WTC11 (cell line): ENCODE results near the gene RNF183. TPM values are rescaled to one million over a fixed set of nuclear protein-coding genes. Genes with fewer than 3 reads are reported as not detected.

Source experiments
- ATAC-seq: fragments of 200-7000 bp; cut with Tn5 transposase; 2 replicates; pipeline ENCODE4 v1.10.0; 2021; ENCODE audit warnings: mild to moderate bottlenecking, moderate library complexity
- CTCF ChIA-PET: fragments of 300-600 bp; sonication (Branson Sonifier 250); formaldehyde crosslinking; loops from one replicate; lab custom pipeline; 2021; ENCODE audit warnings: antibody characterized with exemption; lab: Charles Lee
- POLR2A ChIA-PET: fragments of 350-600 bp; sonication (Branson Sonifier 250); formaldehyde crosslinking; loops from one replicate; lab custom pipeline; 2021; ENCODE audit warnings: antibody characterized with exemption; lab: Charles Lee
- DNase-seq: peaks from one replicate; pipeline ENCODE4 v3.0.0; 2021; ENCODE audit warnings: low spot score
- H3K27ac Mint-ChIP-seq: 2 replicates; pipeline ENCODE4 v1.8.0; 2021; ENCODE audit warnings: mixed read lengths
- H3K27me3 Mint-ChIP-seq: 2 replicates; pipeline ENCODE4 v1.8.0; 2021; ENCODE audit warnings: low read depth, mild to moderate bottlenecking, moderate library complexity, mixed read lengths
- H3K36me3 Mint-ChIP-seq: 2 replicates; pipeline ENCODE4 v1.8.0; 2021; ENCODE audit warnings: mixed read lengths
- H3K4me1 Mint-ChIP-seq: 2 replicates; pipeline ENCODE4 v1.8.0; 2022; ENCODE audit warnings: mixed read lengths
- H3K4me3 Mint-ChIP-seq: 2 replicates; pipeline ENCODE4 v1.8.0; 2021; ENCODE audit warnings: mild to moderate bottlenecking, moderate library complexity, mixed read lengths
- H3K9me3 Mint-ChIP-seq: 2 replicates; pipeline ENCODE4 v1.8.0; 2021; ENCODE audit warnings: mixed read lengths
- CREB1 ChIP-seq: sonication (generic); formaldehyde crosslinking; IDR thresholded peaks from 2 replicates; pipeline ENCODE4 v1.8.0; 2023; ENCODE audit warnings: mild to moderate bottlenecking, missing genetic modification reagents
- NFE2L1 ChIP-seq: sonication (generic); formaldehyde crosslinking; IDR thresholded peaks from 2 replicates; pipeline ENCODE4 v1.8.1; 2023; ENCODE audit warnings: missing genetic modification reagents
- SP1 ChIP-seq: sonication (generic); formaldehyde crosslinking; conservative IDR thresholded peaks from 2 replicates; pipeline ENCODE4 v1.8.1; 2022; ENCODE audit warnings: missing genetic modification reagents
- TCF7 ChIP-seq: sonication (generic); formaldehyde crosslinking; IDR thresholded peaks from 2 replicates; pipeline ENCODE4 v1.8.0; 2022; ENCODE audit warnings: mild to moderate bottlenecking, low read depth, missing genetic modification reagents, moderate library complexity
- TEAD1 ChIP-seq: sonication (generic); formaldehyde crosslinking; IDR thresholded peaks from 2 replicates; pipeline ENCODE4 v1.8.0; 2022; ENCODE audit warnings: mild to moderate bottlenecking, missing genetic modification reagents
- TP53 ChIP-seq: sonication (generic); formaldehyde crosslinking; IDR thresholded peaks from 2 replicates; pipeline ENCODE4 v1.8.1; 2023; ENCODE audit warnings: mild to moderate bottlenecking, missing genetic modification reagents
- total RNA-seq: library from RNA; stranded (reverse); gene quantifications from 3 replicates; pipeline ENCODE4 v1.2.3, GENCODE V29; 2021
- TF ChIP-seq, protein P1 (sequence below): fragments of 250-450 bp; sonication (Bioruptor Pico); IDR thresholded peaks from 2 replicates; pipeline ENCODE4 v1.9.0; 2021; ENCODE audit warnings: mild to moderate bottlenecking, borderline replicate concordance
- TF ChIP-seq, protein P2 (sequence below): sonication (generic); formaldehyde crosslinking; IDR thresholded peaks from 2 replicates; pipeline ENCODE4 v1.8.1; 2023; ENCODE audit warnings: mild to moderate bottlenecking, missing genetic modification reagents, borderline replicate concordance
- TF ChIP-seq, protein P3 (sequence below): sonication (generic); formaldehyde crosslinking; IDR thresholded peaks from 2 replicates; pipeline ENCODE4 v1.8.0; 2022; ENCODE audit warnings: mild to moderate bottlenecking, missing genetic modification reagents
- TF ChIP-seq, protein P4 (sequence below): sonication (generic); formaldehyde crosslinking; IDR thresholded peaks from 2 replicates; pipeline ENCODE4 v1.8.0; 2022; ENCODE audit warnings: missing genetic modification reagents
- TF ChIP-seq, protein P5 (sequence below): sonication (generic); formaldehyde crosslinking; IDR thresholded peaks from 2 replicates; pipeline ENCODE4 v1.8.1; 2023; ENCODE audit warnings: mild to moderate bottlenecking, missing genetic modification reagents, moderate library complexity

Gene RNF183
- total RNA-seq, 1 experiment from 2014 or later: 0.17 TPM

DNA sequence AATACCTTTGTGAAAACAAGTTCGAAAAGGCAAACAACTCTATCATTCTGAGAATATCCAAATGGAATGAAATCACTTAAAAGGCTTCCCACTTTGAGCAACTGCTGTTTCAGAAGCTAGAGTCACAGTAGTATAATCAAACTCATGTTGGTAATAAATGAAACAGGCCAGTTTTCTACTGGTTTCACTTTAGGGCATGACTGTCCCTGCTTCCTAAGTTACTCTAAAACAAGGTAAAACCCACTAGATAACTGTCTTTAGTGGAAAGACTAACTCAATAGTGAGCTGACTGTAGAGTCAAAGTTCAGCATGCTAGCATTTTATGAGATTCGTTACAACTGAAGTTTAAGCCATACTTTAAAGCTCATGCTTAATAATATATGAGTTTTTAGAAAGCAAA lies 33.8 kb downstream of the RNF183 start (continued):
- TF ChIP-seq, protein P1, sequence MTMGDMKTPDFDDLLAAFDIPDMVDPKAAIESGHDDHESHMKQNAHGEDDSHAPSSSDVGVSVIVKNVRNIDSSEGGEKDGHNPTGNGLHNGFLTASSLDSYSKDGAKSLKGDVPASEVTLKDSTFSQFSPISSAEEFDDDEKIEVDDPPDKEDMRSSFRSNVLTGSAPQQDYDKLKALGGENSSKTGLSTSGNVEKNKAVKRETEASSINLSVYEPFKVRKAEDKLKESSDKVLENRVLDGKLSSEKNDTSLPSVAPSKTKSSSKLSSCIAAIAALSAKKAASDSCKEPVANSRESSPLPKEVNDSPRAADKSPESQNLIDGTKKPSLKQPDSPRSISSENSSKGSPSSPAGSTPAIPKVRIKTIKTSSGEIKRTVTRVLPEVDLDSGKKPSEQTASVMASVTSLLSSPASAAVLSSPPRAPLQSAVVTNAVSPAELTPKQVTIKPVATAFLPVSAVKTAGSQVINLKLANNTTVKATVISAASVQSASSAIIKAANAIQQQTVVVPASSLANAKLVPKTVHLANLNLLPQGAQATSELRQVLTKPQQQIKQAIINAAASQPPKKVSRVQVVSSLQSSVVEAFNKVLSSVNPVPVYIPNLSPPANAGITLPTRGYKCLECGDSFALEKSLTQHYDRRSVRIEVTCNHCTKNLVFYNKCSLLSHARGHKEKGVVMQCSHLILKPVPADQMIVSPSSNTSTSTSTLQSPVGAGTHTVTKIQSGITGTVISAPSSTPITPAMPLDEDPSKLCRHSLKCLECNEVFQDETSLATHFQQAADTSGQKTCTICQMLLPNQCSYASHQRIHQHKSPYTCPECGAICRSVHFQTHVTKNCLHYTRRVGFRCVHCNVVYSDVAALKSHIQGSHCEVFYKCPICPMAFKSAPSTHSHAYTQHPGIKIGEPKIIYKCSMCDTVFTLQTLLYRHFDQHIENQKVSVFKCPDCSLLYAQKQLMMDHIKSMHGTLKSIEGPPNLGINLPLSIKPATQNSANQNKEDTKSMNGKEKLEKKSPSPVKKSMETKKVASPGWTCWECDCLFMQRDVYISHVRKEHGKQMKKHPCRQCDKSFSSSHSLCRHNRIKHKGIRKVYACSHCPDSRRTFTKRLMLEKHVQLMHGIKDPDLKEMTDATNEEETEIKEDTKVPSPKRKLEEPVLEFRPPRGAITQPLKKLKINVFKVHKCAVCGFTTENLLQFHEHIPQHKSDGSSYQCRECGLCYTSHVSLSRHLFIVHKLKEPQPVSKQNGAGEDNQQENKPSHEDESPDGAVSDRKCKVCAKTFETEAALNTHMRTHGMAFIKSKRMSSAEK (CRISPR knock-in tag): no peak
- no peak for TF ChIP-seq NFE2L1 (CRISPR knock-in tag)
- TF ChIP-seq, protein P2, sequence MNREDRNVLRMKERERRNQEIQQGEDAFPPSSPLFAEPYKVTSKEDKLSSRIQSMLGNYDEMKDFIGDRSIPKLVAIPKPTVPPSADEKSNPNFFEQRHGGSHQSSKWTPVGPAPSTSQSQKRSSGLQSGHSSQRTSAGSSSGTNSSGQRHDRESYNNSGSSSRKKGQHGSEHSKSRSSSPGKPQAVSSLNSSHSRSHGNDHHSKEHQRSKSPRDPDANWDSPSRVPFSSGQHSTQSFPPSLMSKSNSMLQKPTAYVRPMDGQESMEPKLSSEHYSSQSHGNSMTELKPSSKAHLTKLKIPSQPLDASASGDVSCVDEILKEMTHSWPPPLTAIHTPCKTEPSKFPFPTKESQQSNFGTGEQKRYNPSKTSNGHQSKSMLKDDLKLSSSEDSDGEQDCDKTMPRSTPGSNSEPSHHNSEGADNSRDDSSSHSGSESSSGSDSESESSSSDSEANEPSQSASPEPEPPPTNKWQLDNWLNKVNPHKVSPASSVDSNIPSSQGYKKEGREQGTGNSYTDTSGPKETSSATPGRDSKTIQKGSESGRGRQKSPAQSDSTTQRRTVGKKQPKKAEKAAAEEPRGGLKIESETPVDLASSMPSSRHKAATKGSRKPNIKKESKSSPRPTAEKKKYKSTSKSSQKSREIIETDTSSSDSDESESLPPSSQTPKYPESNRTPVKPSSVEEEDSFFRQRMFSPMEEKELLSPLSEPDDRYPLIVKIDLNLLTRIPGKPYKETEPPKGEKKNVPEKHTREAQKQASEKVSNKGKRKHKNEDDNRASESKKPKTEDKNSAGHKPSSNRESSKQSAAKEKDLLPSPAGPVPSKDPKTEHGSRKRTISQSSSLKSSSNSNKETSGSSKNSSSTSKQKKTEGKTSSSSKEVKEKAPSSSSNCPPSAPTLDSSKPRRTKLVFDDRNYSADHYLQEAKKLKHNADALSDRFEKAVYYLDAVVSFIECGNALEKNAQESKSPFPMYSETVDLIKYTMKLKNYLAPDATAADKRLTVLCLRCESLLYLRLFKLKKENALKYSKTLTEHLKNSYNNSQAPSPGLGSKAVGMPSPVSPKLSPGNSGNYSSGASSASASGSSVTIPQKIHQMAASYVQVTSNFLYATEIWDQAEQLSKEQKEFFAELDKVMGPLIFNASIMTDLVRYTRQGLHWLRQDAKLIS: no peak
- TF ChIP-seq, protein P3, sequence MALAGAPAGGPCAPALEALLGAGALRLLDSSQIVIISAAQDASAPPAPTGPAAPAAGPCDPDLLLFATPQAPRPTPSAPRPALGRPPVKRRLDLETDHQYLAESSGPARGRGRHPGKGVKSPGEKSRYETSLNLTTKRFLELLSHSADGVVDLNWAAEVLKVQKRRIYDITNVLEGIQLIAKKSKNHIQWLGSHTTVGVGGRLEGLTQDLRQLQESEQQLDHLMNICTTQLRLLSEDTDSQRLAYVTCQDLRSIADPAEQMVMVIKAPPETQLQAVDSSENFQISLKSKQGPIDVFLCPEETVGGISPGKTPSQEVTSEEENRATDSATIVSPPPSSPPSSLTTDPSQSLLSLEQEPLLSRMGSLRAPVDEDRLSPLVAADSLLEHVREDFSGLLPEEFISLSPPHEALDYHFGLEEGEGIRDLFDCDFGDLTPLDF (CRISPR knock-in tag): no peak

DNA sequence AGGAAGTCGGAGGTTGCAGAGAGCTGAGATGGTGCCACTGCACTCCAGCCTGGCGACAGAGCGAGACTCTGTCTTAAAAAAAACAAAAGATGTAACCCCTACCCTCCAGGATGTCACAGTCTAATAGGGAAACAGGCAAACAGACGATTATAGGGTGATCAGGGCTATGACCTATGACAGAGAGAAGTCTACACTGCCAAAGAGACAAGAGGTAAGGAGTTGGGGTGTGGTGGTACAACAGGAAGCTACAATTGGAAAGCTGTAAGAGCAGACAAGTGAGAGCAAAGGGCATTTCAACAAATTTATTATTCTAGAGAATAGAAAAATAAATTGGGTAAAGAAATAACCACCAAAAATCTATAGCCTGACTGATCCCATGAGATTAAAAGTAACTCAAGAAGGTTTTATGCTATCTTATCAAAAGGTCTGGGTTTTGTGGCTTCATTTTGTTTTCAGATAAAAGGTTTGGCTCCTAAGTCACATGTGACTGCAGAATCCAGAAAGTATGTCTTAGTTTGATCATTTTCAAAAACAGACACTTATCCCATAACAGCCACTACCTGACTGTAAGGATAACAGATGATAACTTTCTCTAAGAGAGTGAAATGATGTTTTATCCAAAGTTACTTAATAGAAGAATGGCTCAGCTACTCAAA lies 35.1 kb downstream of the RNF183 start:
- peaks cover 34% of the 10 kb centered on the region for H3K36me3 Mint-ChIP-seq
- DNase-seq: no peak
- ChIA-PET CTCF (no interaction called here), POLR2A (no interaction called here)
- no peak for ATAC-seq
- no peaks in the 10 kb centered on the region for H3K9me3 Mint-ChIP-seq
- H3K27ac Mint-ChIP-seq: no peak overlapping the region
- no peak overlapping the region for H3K4me3 Mint-ChIP-seq
- TF ChIP-seq, protein P4, sequence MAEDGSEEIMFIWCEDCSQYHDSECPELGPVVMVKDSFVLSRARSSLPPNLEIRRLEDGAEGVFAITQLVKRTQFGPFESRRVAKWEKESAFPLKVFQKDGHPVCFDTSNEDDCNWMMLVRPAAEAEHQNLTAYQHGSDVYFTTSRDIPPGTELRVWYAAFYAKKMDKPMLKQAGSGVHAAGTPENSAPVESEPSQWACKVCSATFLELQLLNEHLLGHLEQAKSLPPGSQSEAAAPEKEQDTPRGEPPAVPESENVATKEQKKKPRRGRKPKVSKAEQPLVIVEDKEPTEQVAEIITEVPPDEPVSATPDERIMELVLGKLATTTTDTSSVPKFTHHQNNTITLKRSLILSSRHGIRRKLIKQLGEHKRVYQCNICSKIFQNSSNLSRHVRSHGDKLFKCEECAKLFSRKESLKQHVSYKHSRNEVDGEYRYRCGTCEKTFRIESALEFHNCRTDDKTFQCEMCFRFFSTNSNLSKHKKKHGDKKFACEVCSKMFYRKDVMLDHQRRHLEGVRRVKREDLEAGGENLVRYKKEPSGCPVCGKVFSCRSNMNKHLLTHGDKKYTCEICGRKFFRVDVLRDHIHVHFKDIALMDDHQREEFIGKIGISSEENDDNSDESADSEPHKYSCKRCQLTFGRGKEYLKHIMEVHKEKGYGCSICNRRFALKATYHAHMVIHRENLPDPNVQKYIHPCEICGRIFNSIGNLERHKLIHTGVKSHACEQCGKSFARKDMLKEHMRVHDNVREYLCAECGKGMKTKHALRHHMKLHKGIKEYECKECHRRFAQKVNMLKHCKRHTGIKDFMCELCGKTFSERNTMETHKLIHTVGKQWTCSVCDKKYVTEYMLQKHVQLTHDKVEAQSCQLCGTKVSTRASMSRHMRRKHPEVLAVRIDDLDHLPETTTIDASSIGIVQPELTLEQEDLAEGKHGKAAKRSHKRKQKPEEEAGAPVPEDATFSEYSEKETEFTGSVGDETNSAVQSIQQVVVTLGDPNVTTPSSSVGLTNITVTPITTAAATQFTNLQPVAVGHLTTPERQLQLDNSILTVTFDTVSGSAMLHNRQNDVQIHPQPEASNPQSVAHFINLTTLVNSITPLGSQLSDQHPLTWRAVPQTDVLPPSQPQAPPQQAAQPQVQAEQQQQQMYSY (CRISPR knock-in tag): no peak
- TF ChIP-seq TCF7 (CRISPR knock-in tag) (no peak), SP1 (CRISPR knock-in tag) (no peak), TP53 (no peak), TEAD1 (CRISPR knock-in tag) (no peak), CREB1 (CRISPR knock-in tag) (no peak)
- TF ChIP-seq, protein P5, sequence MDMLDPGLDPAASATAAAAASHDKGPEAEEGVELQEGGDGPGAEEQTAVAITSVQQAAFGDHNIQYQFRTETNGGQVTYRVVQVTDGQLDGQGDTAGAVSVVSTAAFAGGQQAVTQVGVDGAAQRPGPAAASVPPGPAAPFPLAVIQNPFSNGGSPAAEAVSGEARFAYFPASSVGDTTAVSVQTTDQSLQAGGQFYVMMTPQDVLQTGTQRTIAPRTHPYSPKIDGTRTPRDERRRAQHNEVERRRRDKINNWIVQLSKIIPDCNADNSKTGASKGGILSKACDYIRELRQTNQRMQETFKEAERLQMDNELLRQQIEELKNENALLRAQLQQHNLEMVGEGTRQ (CRISPR knock-in tag): no peak
- TF ChIP-seq, protein P1 (CRISPR knock-in tag): no peak
- no peaks in the 10 kb centered on the region for H3K4me1 Mint-ChIP-seq
- H3K27me3 Mint-ChIP-seq: no peaks in the 10 kb centered on the region
